Osteocyte (in vitro differentiated cells): ENCODE measurements around the gene ACACA. TPM values are rescaled to one million over a fixed set of nuclear protein-coding genes. Genes with fewer than 3 reads are reported as not detected.

Experiments used
- DNase-seq: peaks from one replicate; pipeline ENCODE4 v3.0.0; 2021; ENCODE audit warnings: mixed read lengths; ENCODE audit not compliant: unreplicated experiment; ENCODE audit errors: extremely low spot score
- H3K27ac Mint-ChIP-seq: one replicate; pipeline ENCODE4 v1.8.0; 2021; ENCODE audit warnings: mild to moderate bottlenecking, mixed read lengths; ENCODE audit not compliant: unreplicated experiment
- H3K27me3 Mint-ChIP-seq: one replicate; pipeline ENCODE4 v1.8.0; 2021; ENCODE audit warnings: mixed read lengths; ENCODE audit not compliant: unreplicated experiment
- H3K36me3 Mint-ChIP-seq: one replicate; pipeline ENCODE4 v1.8.0; 2021; ENCODE audit warnings: mixed read lengths; ENCODE audit not compliant: unreplicated experiment
- H3K4me1 Mint-ChIP-seq: one replicate; pipeline ENCODE4 v1.8.0; 2021; ENCODE audit warnings: mixed read lengths; ENCODE audit not compliant: unreplicated experiment
- H3K4me3 Mint-ChIP-seq: one replicate; pipeline ENCODE4 v1.8.0; 2021; ENCODE audit warnings: mild to moderate bottlenecking, moderate library complexity, mixed read lengths; ENCODE audit not compliant: unreplicated experiment
- H3K9me3 Mint-ChIP-seq: one replicate; pipeline ENCODE4 v1.8.0; 2021; ENCODE audit warnings: mixed read lengths; ENCODE audit not compliant: unreplicated experiment
- total RNA-seq: library from RNA; stranded (reverse); gene quantifications from 2 replicates; pipeline ENCODE4 v1.2.1, GENCODE V29; 2021
- TF ChIP-seq, protein P1 (sequence below): fragments of 200-600 bp; sonication (generic); IDR thresholded peaks from 2 replicates; pipeline ENCODE4 v1.5.0; 2021; ENCODE audit warnings: antibody characterized with exemption, mild to moderate bottlenecking, moderate library complexity

ACACA gene
- total RNA-seq, 1 donor from 2014 or later: 63.5 TPM

DNA sequence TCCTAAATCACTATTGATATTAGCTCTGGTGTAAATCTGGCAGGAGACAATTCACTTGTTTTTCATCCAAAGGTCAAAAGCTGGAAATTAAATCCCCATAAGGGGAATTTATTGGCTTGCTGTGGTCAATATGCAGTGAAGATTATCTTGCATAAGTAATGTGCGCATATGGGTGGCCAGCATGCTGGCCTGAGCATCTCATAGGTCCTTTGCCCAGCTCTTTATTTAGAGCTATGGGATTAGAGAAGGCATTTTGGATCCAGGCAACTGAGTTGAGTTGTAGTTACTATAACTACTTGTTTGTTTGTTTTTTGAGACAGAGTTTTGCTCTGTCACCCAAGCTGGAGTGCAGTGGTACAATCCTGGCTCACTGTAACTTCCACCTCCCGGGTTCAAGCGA is 347.1 kb downstream of the ACACA start:
- Mint-ChIP-seq H3K27ac (no peak overlapping the region), H3K9me3 (no peaks in the 10 kb centered on the region)

DNA sequence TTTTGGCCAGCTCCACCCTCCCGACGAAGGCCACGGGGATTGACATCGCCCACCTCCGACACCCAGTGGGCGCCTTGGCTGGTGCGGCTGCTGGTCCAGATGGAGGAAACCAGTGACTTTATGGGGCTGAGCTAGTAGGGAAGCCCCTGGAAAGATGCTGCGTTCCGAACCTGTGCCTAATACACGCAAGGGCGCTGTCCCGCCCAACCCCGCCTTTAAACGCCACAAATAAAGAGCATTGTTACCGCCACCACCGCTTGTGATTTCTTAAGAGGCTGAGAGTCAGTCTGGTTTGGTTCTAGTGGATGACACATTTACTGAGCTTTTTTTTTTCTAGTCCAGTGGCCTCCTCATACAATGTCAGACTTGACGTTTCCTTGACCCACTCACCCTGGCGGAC is 350.0 kb downstream of the ACACA start:
- H3K9me3 Mint-ChIP-seq: no peaks in the 10 kb centered on the region
- H3K27ac Mint-ChIP-seq: no peak overlapping the region
- H3K27me3 Mint-ChIP-seq: no peaks in the 10 kb centered on the region
- H3K36me3 Mint-ChIP-seq: peaks cover 8% of the 10 kb centered on the region
- peak; percentile 63 for DNase-seq
- TF ChIP-seq, protein P1, sequence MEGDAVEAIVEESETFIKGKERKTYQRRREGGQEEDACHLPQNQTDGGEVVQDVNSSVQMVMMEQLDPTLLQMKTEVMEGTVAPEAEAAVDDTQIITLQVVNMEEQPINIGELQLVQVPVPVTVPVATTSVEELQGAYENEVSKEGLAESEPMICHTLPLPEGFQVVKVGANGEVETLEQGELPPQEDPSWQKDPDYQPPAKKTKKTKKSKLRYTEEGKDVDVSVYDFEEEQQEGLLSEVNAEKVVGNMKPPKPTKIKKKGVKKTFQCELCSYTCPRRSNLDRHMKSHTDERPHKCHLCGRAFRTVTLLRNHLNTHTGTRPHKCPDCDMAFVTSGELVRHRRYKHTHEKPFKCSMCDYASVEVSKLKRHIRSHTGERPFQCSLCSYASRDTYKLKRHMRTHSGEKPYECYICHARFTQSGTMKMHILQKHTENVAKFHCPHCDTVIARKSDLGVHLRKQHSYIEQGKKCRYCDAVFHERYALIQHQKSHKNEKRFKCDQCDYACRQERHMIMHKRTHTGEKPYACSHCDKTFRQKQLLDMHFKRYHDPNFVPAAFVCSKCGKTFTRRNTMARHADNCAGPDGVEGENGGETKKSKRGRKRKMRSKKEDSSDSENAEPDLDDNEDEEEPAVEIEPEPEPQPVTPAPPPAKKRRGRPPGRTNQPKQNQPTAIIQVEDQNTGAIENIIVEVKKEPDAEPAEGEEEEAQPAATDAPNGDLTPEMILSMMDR: no peak
- H3K4me3 Mint-ChIP-seq: no peak overlapping the region
- H3K4me1 Mint-ChIP-seq: no peaks in the 10 kb centered on the region

More for the DNA sequence above, 347.1 kb downstream of the ACACA start:
- TF ChIP-seq, protein P1: no peak
- DNase-seq: no peak
- no peak overlapping the region for H3K4me3 Mint-ChIP-seq
- H3K4me1 Mint-ChIP-seq: no peaks in the 10 kb centered on the region
- peaks cover 8% of the 10 kb centered on the region for H3K36me3 Mint-ChIP-seq
- H3K27me3 Mint-ChIP-seq: peaks cover 9% of the 10 kb centered on the region

- TF ChIP-seq, protein P1: no peak
- H3K4me1 Mint-ChIP-seq: no peaks in the 10 kb centered on the region
- no peak overlapping the region for H3K4me3 Mint-ChIP-seq
- no peaks in the 10 kb centered on the region for H3K27me3 Mint-ChIP-seq
- DNase-seq: peak; percentile 60
- no peaks in the 10 kb centered on the region for H3K9me3 Mint-ChIP-seq
- peaks cover 8% of the 10 kb centered on the region for H3K36me3 Mint-ChIP-seq
- no peak overlapping the region for H3K27ac Mint-ChIP-seq
These were observed 351.7 kb downstream of the ACACA start for GRCh38 chr17:37054894-37055293.

DNA sequence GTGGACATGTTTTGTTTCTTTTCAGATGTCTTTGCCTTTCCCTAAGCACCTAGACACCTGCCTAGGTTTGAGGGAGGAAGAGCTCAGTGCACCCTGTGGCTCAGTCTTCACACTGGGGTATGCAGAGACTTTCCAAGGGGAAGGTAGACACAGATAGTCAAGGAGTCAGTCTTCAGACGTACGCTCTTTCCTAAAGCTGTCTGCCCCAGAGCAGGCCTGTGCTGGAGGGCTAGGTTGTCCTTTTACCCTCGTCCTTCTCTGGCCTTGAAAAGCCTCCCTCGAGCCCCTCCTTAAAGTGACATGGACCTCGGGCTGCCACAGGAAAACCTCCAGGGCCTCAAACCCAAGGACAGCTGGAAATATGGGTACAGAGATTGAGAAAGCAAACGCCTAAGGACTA is 354.2 kb downstream of the ACACA start:
- TF ChIP-seq, protein P1: no peak
- H3K4me3 Mint-ChIP-seq: no peak overlapping the region
- H3K9me3 Mint-ChIP-seq: no peaks in the 10 kb centered on the region
- DNase-seq: no peak
- H3K36me3 Mint-ChIP-seq: peaks cover 5% of the 10 kb centered on the region
- no peaks in the 10 kb centered on the region for H3K27me3 Mint-ChIP-seq
- H3K4me1 Mint-ChIP-seq: no peaks in the 10 kb centered on the region
- no peak overlapping the region for H3K27ac Mint-ChIP-seq

DNA sequence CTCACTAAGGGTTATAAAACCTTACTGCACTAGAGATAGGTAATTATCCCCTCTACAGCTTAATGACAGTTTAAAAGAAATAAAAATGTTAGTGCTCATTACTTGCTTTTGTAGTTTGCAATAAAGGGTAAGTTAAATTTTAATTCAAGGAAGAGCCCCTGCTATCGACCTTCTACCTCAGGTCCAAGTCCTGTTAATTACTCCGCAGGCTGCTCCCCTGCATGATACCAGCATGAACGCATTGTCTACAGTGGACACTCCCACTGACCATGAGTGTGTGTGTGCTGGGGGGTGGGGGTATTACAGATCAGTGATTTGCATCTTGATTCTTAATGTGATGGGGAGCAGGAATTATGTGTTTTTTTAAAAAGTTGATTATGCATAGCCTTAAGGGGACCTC is 354.8 kb downstream of the ACACA start:
- no peaks in the 10 kb centered on the region for H3K4me1 Mint-ChIP-seq
- TF ChIP-seq, protein P1: no peak
- peaks cover 5% of the 10 kb centered on the region for H3K36me3 Mint-ChIP-seq
- H3K9me3 Mint-ChIP-seq: no peaks in the 10 kb centered on the region
- H3K27me3 Mint-ChIP-seq: no peaks in the 10 kb centered on the region
- DNase-seq: no peak
- no peak overlapping the region for H3K27ac Mint-ChIP-seq
- no peak overlapping the region for H3K4me3 Mint-ChIP-seq
